H9 (cell line): ENCODE data around the gene SLC24A4. TPM values are rescaled to one million over a fixed set of nuclear protein-coding genes. Genes with fewer than 3 reads are reported as not detected.

Source experiments
- DNase-seq: peaks from one replicate; pipeline ENCODE4 v3.0.0-alpha.2; 2017
- H2AFZ ChIP-seq: one replicate; pipeline ENCODE4 v1.6.1; 2013; ENCODE audit warnings: mild to moderate bottlenecking, low read length, control low read depth, moderate library complexity
- H2AK5ac ChIP-seq: 2 replicates; pipeline ENCODE4 v1.6.1; 2013; ENCODE audit warnings: low read length, control low read depth, mixed read lengths; ENCODE audit not compliant: insufficient read length
- H2BK120ac ChIP-seq: one replicate; pipeline ENCODE4 v1.6.1; 2013; ENCODE audit warnings: low read depth, mild to moderate bottlenecking, low read length, control low read depth, inconsistent platforms; ENCODE audit not compliant: poor library complexity, severe bottlenecking
- H2BK12ac ChIP-seq: 2 replicates; pipeline ENCODE4 v1.6.1; 2013; ENCODE audit warnings: low read length, control low read depth, mixed read lengths, low read depth; ENCODE audit not compliant: insufficient read length
- H2BK15ac ChIP-seq: 2 replicates; pipeline ENCODE4 v1.6.1; 2013; ENCODE audit warnings: low read depth, low read length, control low read depth
- H2BK20ac ChIP-seq: one replicate; pipeline ENCODE4 v1.6.1; 2013; ENCODE audit warnings: low read depth, mild to moderate bottlenecking, low read length, control low read depth, inconsistent platforms; ENCODE audit not compliant: poor library complexity, severe bottlenecking
- H2BK5ac ChIP-seq: 2 replicates; pipeline ENCODE4 v1.6.1; 2013; ENCODE audit warnings: low read length, control low read depth, mixed read lengths; ENCODE audit not compliant: insufficient read length
- H3K14ac ChIP-seq: 2 replicates; pipeline ENCODE4 v1.6.1; 2013; ENCODE audit warnings: low read length, control low read depth; ENCODE audit not compliant: insufficient read depth
- H3K18ac ChIP-seq: 2 replicates; pipeline ENCODE4 v1.6.1; 2013; ENCODE audit warnings: low read depth, mild to moderate bottlenecking, mixed read lengths, low read length, control low read depth; ENCODE audit not compliant: insufficient read length
- H3K23ac ChIP-seq: 2 replicates; pipeline ENCODE4 v1.6.1; 2013; ENCODE audit warnings: low read length, control low read depth, mixed read lengths, low read depth; ENCODE audit not compliant: insufficient read length
- H3K23me2 ChIP-seq: 2 replicates; pipeline ENCODE4 v1.6.1; 2013; ENCODE audit warnings: low read depth, mild to moderate bottlenecking, mixed read lengths, low read length, control low read depth; ENCODE audit not compliant: insufficient read length, poor library complexity, severe bottlenecking
- H3K27ac ChIP-seq: 2 replicates; pipeline ENCODE4 v1.5.1; 2013; ENCODE audit warnings: low read length, control low read depth, mixed read lengths, low read depth; ENCODE audit not compliant: insufficient read length
- H3K27me3 ChIP-seq: 2 replicates; pipeline ENCODE4 v1.6.1; 2013; ENCODE audit warnings: low read length, control low read depth, inconsistent platforms; ENCODE audit not compliant: insufficient read depth
- H3K4ac ChIP-seq: 2 replicates; pipeline ENCODE4 v1.6.1; 2013; ENCODE audit warnings: low read depth, mild to moderate bottlenecking, control low read depth, inconsistent platforms, low read length, moderate library complexity
- H3K4me1 ChIP-seq: 2 replicates; pipeline ENCODE4 v1.6.1; 2013; ENCODE audit warnings: low read length, control low read depth, inconsistent platforms; ENCODE audit not compliant: insufficient read depth
- H3K4me2 ChIP-seq: 2 replicates; pipeline ENCODE4 v1.6.1; 2013; ENCODE audit warnings: low read length, control low read depth, mixed read lengths; ENCODE audit not compliant: insufficient read length, insufficient read depth
- H3K56ac ChIP-seq: 2 replicates; pipeline ENCODE4 v1.6.1; 2013; ENCODE audit warnings: low read depth, mild to moderate bottlenecking, mixed read lengths, low read length, control low read depth; ENCODE audit not compliant: insufficient read length
- H3K79me1 ChIP-seq: 2 replicates; pipeline ENCODE4 v1.6.1; 2013; ENCODE audit warnings: low read depth, mild to moderate bottlenecking, moderate library complexity, low read length, control low read depth, inconsistent platforms; ENCODE audit not compliant: insufficient read depth, poor library complexity, severe bottlenecking
- H3K79me2 ChIP-seq: 2 replicates; pipeline ENCODE4 v1.6.1; 2013; ENCODE audit warnings: low read length, control low read depth, inconsistent platforms; ENCODE audit not compliant: insufficient read depth
- H3K9ac ChIP-seq: 2 replicates; pipeline ENCODE4 v1.6.1; 2013; ENCODE audit warnings: low read length, control low read depth, mixed read lengths; ENCODE audit not compliant: insufficient read length; ENCODE audit errors: extremely low read depth
- H3K9me3 ChIP-seq: one replicate; pipeline ENCODE4 v1.6.1; 2013; ENCODE audit warnings: low read depth, low read length, inconsistent platforms; ENCODE audit not compliant: control insufficient read depth
- H3T11ph ChIP-seq: one replicate; pipeline ENCODE4 v1.6.1; 2013; ENCODE audit warnings: mild to moderate bottlenecking, low read length, control low read depth, inconsistent platforms
- H4K20me1 ChIP-seq: one replicate; pipeline ENCODE4 v1.6.1; 2013; ENCODE audit not compliant: control insufficient read depth, insufficient read length, insufficient read depth
- H4K5ac ChIP-seq: 2 replicates; pipeline ENCODE4 v1.6.1; 2013; ENCODE audit warnings: low read depth, mild to moderate bottlenecking, mixed read lengths, low read length, control low read depth; ENCODE audit not compliant: insufficient read length
- H4K8ac ChIP-seq: replicated peaks from 2 replicates; pipeline ENCODE4 v1.6.1; 2013; ENCODE audit warnings: low read length, control low read depth, mixed read lengths, low read depth; ENCODE audit not compliant: insufficient read length
- H4K91ac ChIP-seq: 2 replicates; pipeline ENCODE4 v1.6.1; 2013; ENCODE audit warnings: low read depth, mild to moderate bottlenecking, moderate library complexity, mixed read lengths, low read length, control low read depth; ENCODE audit not compliant: insufficient read length
- H3K27ac Mint-ChIP-seq, 3 experiments: 2 replicates in 2 of 3; 3 replicates in 1 of 3; pipeline ENCODE4 v1.8.0; 2020 to 2021; ENCODE audit warnings: mixed read lengths in 3 of 3, mild to moderate bottlenecking in 1 of 3, moderate library complexity in 1 of 3
- H3K27me3 Mint-ChIP-seq: 2 replicates; pipeline ENCODE4 v1.8.0; 2021; ENCODE audit warnings: low read depth, mild to moderate bottlenecking, moderate library complexity, mixed read lengths
- H3K36me3 Mint-ChIP-seq, 3 experiments: 2 replicates in 2 of 3; 3 replicates in 1 of 3; pipeline ENCODE4 v1.8.0; 2020 to 2021; ENCODE audit warnings: low read depth in 3 of 3, mixed read lengths in 3 of 3; ENCODE audit not compliant: insufficient read depth in 1 of 3
- H3K4me1 Mint-ChIP-seq, 2 experiments: 2 replicates each; pipeline ENCODE4 v1.8.0; 2020; ENCODE audit warnings: mixed read lengths in 2 of 2
- H3K4me3 Mint-ChIP-seq, 2 experiments: 2 replicates in 1 of 2; 3 replicates in 1 of 2; pipeline ENCODE4 v1.8.0; 2020 to 2021; ENCODE audit warnings: mild to moderate bottlenecking in 2 of 2, mixed read lengths in 2 of 2, moderate library complexity in 1 of 2
- H3K9me3 Mint-ChIP-seq, 2 experiments: 2 replicates in 1 of 2; 3 replicates in 1 of 2; pipeline ENCODE4 v1.8.0; 2020; ENCODE audit warnings: mild to moderate bottlenecking in 2 of 2, mixed read lengths in 2 of 2, moderate library complexity in 1 of 2
- WGBS: extraction: QIAGEN DNeasy Blood & Tissue Kit; methylation state at CpG from one replicate; pipeline ENCODE4 v1.1.7; 2013; ENCODE audit warnings: missing lambda C conversion rate, low lambda C conversion rate, mixed read lengths; ENCODE audit not compliant: insufficient read length; ENCODE audit errors: extremely low coverage; 5-methylcytosine and 5-hydroxymethylcytosine counted together
- total RNA-seq: library from RNA; stranded (reverse); gene quantifications from 2 replicates; pipeline ENCODE4 v1.2.1, GENCODE V29; 2021
- TF ChIP-seq, protein P1 (sequence below): fragments of 200-600 bp; sonication (generic); conservative IDR thresholded peaks from 3 replicates; pipeline ENCODE4 v1.8.0; 2021; ENCODE audit warnings: antibody characterized with exemption, mild to moderate bottlenecking

The SLC24A4 gene
- total RNA-seq, 1 experiment from 2014 or later = 0.24 TPM

DNA sequence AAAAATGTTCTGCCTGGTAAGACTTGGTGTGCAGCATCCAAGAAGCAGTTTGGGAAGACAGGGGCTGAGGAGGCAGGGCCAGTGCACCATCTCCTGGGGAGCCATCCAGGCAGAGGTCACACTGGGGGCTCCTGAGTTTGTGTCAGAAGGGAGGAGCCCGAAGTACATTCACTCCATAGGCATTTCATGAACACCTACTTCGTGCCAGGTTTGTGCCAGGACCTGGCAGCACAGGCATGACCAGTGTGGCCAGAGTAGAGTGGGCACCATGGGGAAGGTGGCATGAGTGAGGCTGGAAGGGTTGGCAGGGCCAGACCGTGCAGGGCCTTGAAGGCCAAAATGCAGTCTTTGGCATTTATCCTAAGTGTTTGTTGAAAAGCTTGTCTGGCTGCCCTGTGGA, 104.1 kb downstream of the SLC24A4 start:
- Histone ChIP-seq H3K9me3 (no peaks in the 10 kb centered on the region), H3K23me2 (no peaks in the 10 kb centered on the region), H2BK15ac (no peak overlapping the region), H2BK12ac (no peak overlapping the region), H3K56ac (no peak overlapping the region), H3K27ac (no peak overlapping the region), H4K91ac (no peak overlapping the region), H3K79me1 (no peaks in the 10 kb centered on the region), H3K27me3 (no peaks in the 10 kb centered on the region), H3K9ac (no peak overlapping the region), H2BK5ac (no peak overlapping the region), H3K23ac (no peak overlapping the region), H3K79me2 (no peaks in the 10 kb centered on the region), H3K4me2 (no peak overlapping the region), H3K18ac (no peak overlapping the region), H3K4ac (no peak overlapping the region), H2BK20ac (no peak overlapping the region), H4K5ac (no peak overlapping the region), H2AK5ac (no peak overlapping the region), H3K4me1 (no peaks in the 10 kb centered on the region), H4K8ac (no peak overlapping the region), H3T11ph (no peak overlapping the region), H4K20me1 (no peaks in the 10 kb centered on the region), H2BK120ac (no peak overlapping the region), H3K14ac (no peak overlapping the region; the same call in 1 of the 2 replicates), H2AFZ (no peak overlapping the region)
- DNase-seq = no peak
- Mint-ChIP-seq H3K27me3 (peaks cover 2% of the 10 kb centered on the region; the same call in 1 of the 2 replicates), H3K4me3 (no peak overlapping the region), H3K4me1 (peaks cover 0 to 5% of the 10 kb centered on the region in 2 experiments; a peak in 1 of 4 replicates), H3K9me3 (no peaks in the 10 kb centered on the region; a peak in 1 of 5 replicates), H3K36me3 (peaks cover 0 to 2% (median 0%) of the 10 kb centered on the region in 3 experiments; a peak in 1 of 7 replicates), H3K27ac (peak overlapping the region in 1 of 3 experiments; percentile 20; a peak in 1 of 7 replicates)
- no CpG with 5 or more reads among the region's 3 CpGs for WGBS
- TF ChIP-seq, protein P1, sequence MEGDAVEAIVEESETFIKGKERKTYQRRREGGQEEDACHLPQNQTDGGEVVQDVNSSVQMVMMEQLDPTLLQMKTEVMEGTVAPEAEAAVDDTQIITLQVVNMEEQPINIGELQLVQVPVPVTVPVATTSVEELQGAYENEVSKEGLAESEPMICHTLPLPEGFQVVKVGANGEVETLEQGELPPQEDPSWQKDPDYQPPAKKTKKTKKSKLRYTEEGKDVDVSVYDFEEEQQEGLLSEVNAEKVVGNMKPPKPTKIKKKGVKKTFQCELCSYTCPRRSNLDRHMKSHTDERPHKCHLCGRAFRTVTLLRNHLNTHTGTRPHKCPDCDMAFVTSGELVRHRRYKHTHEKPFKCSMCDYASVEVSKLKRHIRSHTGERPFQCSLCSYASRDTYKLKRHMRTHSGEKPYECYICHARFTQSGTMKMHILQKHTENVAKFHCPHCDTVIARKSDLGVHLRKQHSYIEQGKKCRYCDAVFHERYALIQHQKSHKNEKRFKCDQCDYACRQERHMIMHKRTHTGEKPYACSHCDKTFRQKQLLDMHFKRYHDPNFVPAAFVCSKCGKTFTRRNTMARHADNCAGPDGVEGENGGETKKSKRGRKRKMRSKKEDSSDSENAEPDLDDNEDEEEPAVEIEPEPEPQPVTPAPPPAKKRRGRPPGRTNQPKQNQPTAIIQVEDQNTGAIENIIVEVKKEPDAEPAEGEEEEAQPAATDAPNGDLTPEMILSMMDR = no peak
